Measurements from ENCODE around the gene UGT8.

DNA sequence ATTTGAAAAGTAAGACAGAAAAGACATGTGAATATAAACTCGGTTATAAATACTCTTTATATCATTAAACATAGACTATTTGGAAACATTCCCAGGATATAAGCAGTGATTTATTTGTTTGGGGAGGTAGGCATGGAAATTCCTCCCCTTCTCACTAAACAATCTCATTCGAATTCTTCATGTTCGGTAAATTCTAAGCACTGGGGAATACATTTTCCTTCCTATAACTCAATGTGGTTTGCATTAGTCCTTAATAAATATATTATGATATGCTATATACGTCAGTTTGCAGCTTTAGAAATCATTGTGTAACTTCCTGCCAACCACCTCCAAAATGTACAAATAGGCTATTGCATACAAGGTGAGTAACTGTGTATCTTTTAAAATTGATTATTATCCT, 99.6 kb downstream of the UGT8 start:
- TF ChIP-seq POLR2AphosphoS5 (IDR thresholded peaks at IDR 0.05), result no peak
- TF ChIP-seq POLR2A (IDR thresholded peaks at IDR 0.05; ENCODE audit: low read depth), result no peak

Measured in esophagus muscularis mucosa (tissue), 2 donors.